ENCODE measurements around the gene RNASEL. TPM values are rescaled to one million over a fixed set of nuclear protein-coding genes. Genes with fewer than 3 reads are reported as not detected.

Gene RNASEL
- total and polyA plus RNA-seq, 9 of the 15 experiments (the other 6 are each of a cell fraction or from before 2014, with no cell fraction given) = 4.3 to 11.1 (median 7.2) TPM

DNA sequence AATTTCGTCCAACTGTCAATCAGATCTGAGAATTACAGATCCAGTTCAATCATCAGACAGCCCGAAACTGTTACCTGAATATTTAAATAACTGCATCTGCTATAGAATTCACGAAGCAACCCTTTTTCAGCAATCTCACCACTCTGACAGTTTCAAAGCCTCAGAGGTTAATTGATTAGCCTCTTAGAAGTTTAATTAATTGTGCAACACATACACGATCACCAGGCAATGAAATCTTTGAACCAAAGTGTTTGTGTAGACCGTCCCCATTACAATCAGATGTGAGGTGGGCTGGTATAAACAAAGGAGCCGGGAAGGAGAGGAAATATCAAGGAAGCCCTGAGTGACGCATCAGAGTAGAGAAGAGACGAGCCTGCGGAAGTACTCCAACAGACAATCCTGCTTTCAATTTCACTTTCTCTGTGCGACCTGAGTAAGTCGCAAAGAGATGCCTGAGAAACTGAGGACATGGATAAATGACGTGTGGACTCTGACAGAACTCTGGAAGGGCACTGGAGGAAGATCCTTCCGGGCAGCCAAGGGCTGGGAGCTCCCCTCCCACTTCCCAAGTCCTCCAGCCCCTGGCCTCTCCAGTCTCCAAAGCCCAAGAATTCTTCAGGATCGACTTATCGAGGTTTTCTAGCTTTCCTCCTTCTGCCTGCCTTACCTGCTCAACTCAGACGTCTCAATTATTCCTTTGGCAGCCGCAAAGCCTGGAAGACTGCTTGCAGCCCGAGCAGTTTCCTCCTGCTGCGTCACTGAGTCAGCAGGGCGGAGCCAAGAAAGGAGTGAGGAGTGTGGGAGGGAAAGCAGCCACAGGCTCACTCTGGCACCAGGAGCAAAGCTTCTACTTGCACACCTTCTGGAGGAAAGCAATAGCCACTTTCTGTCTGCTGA is at the start of gene RNASEL (continued):
- TF ChIP-seq, protein P1, sequence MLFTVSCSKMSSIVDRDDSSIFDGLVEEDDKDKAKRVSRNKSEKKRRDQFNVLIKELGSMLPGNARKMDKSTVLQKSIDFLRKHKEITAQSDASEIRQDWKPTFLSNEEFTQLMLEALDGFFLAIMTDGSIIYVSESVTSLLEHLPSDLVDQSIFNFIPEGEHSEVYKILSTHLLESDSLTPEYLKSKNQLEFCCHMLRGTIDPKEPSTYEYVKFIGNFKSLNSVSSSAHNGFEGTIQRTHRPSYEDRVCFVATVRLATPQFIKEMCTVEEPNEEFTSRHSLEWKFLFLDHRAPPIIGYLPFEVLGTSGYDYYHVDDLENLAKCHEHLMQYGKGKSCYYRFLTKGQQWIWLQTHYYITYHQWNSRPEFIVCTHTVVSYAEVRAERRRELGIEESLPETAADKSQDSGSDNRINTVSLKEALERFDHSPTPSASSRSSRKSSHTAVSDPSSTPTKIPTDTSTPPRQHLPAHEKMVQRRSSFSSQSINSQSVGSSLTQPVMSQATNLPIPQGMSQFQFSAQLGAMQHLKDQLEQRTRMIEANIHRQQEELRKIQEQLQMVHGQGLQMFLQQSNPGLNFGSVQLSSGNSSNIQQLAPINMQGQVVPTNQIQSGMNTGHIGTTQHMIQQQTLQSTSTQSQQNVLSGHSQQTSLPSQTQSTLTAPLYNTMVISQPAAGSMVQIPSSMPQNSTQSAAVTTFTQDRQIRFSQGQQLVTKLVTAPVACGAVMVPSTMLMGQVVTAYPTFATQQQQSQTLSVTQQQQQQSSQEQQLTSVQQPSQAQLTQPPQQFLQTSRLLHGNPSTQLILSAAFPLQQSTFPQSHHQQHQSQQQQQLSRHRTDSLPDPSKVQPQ (CRISPR knock-in tag; IDR thresholded peaks at IDR 0.05; ENCODE audit: borderline replicate concordance) = no peak
- TF ChIP-seq, protein P2, sequence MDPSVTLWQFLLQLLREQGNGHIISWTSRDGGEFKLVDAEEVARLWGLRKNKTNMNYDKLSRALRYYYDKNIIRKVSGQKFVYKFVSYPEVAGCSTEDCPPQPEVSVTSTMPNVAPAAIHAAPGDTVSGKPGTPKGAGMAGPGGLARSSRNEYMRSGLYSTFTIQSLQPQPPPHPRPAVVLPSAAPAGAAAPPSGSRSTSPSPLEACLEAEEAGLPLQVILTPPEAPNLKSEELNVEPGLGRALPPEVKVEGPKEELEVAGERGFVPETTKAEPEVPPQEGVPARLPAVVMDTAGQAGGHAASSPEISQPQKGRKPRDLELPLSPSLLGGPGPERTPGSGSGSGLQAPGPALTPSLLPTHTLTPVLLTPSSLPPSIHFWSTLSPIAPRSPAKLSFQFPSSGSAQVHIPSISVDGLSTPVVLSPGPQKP (CRISPR knock-in tag; IDR thresholded peaks at IDR 0.05) = no peak
- no peak for TF ChIP-seq ZNF3 (CRISPR knock-in tag; IDR thresholded peaks at IDR 0.05)
- TF ChIP-seq, protein P3, sequence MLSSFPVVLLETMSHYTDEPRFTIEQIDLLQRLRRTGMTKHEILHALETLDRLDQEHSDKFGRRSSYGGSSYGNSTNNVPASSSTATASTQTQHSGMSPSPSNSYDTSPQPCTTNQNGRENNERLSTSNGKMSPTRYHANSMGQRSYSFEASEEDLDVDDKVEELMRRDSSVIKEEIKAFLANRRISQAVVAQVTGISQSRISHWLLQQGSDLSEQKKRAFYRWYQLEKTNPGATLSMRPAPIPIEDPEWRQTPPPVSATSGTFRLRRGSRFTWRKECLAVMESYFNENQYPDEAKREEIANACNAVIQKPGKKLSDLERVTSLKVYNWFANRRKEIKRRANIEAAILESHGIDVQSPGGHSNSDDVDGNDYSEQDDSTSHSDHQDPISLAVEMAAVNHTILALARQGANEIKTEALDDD (IDR thresholded peaks at IDR 0.05) = no peak
- no peak for TF ChIP-seq ZNF707 (CRISPR knock-in tag; conservative IDR thresholded peaks at IDR 0.05)
- TF ChIP-seq POLR2H (tag; IDR thresholded peaks at IDR 0.05; ENCODE audit: low read depth) = peak; percentile 43; the same call in 1 of the 2 replicates
- no peak for TF ChIP-seq ZNF239 (CRISPR knock-in tag; IDR thresholded peaks at IDR 0.05)
- TF ChIP-seq FOXK1 (CRISPR knock-in tag; IDR thresholded peaks at IDR 0.05; ENCODE audit: borderline replicate concordance) = no peak
- TF ChIP-seq SAFB2 (IDR thresholded peaks at IDR 0.05; ENCODE audit: borderline replicate concordance, low read depth, low read length, severe bottlenecking) = no peak
- TF ChIP-seq ETV5 (CRISPR knock-in tag; IDR thresholded peaks at IDR 0.05; ENCODE audit: low read depth) = peak; percentile 17
- TF ChIP-seq RFX5 (IDR thresholded peaks at IDR 0.05; ENCODE audit: low read depth, low read length) = no peak
- no peak for TF ChIP-seq EWSR1 (IDR thresholded peaks at IDR 0.05; ENCODE audit: borderline replicate concordance, low read depth, partially characterized antibody)
- peak; percentile 47; the same call in 1 of the 2 replicates for TF ChIP-seq SMARCE1 (IDR thresholded peaks at IDR 0.05)
- TF ChIP-seq PURB (CRISPR knock-in tag; IDR thresholded peaks at IDR 0.05; ENCODE audit: low read depth) = no peak
- TF ChIP-seq CREM (IDR thresholded peaks at IDR 0.05; ENCODE audit: low read depth) = peak; percentile 85
- TF ChIP-seq ZNF224 (CRISPR knock-in tag; IDR thresholded peaks at IDR 0.05) = no peak
- TF ChIP-seq HNRNPK (IDR thresholded peaks at IDR 0.05; ENCODE audit: low read depth, low read length, poor library complexity, severe bottlenecking) = no peak
- TF ChIP-seq MXI1 (IDR thresholded peaks at IDR 0.05; ENCODE audit: low read depth, low read length) = no peak
- TF ChIP-seq, protein P4, sequence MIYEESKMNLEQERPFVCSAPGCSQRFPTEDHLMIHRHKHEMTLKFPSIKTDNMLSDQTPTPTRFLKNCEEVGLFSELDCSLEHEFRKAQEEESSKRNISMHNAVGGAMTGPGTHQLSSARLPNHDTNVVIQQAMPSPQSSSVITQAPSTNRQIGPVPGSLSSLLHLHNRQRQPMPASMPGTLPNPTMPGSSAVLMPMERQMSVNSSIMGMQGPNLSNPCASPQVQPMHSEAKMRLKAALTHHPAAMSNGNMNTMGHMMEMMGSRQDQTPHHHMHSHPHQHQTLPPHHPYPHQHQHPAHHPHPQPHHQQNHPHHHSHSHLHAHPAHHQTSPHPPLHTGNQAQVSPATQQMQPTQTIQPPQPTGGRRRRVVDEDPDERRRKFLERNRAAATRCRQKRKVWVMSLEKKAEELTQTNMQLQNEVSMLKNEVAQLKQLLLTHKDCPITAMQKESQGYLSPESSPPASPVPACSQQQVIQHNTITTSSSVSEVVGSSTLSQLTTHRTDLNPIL (CRISPR knock-in tag; IDR thresholded peaks at IDR 0.05) = no peak
- no peak for TF ChIP-seq NELFE (IDR thresholded peaks at IDR 0.05; ENCODE audit: insufficient read depth, insufficient read length)
- TF ChIP-seq ZC3H8 (IDR thresholded peaks at IDR 0.05) = no peak

Measured in K562 (cell line).